ENCODE measurements around the gene CD9.
A peak's percentile ranks its signal among the peaks of the same experiment; 100 is the strongest.
"Not testable (repeated sequence)": the region's sequence is repeated elsewhere in the genome, so short reads cannot be mapped to it uniquely, and the experiment has no call there.

CD9 gene

DNA sequence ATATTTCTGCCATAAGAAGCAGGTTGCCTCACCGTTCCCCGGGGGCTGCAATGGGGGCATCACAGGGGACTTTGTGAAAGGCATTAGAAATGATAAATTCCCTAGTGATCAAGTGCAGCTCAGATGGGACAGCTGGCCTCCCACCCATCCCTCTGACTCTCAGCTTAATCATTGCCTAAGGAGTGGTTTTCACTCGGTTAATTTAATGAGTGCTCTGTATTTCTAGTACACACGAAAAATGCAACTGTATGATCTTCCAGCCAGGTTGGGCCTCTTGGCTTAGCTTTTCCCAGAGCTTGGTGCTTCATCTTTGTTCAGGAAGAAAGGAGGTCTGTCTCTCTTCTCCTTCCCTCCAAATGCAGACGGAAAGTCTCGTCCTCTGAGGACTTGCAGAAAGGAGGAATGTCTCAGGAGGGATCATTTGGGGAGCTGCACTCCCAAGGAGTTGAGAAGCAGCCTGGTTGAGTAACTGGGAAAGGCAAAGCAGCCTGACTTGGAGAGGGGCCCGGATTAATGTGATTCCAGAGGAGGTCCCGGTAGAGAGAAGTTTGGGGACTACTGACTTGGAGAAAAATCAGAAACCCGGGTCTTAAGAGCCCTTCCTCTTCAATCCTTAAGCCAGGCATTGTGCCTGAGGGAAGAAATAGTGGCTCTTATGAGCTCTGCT is 7.2 kb downstream of the CD9 start:
- H3K27me3 ChIP-seq (ENCODE audit: control insufficient read depth in 1 of 2, insufficient read depth in 2 of 2, low read length in 2 of 2) = no peaks in the 10 kb centered on the region
- peaks cover 57 to 70% of the 10 kb centered on the region in 2 donors for H3K4me1 ChIP-seq (ENCODE audit: control insufficient read depth in 1 of 2, insufficient read depth in 2 of 2, low read length in 2 of 2)
- H3K36me3 ChIP-seq (ENCODE audit: control insufficient read depth in 1 of 2, insufficient read depth in 2 of 2, low read length in 2 of 2) = peaks cover 0 to 16% of the 10 kb centered on the region in 2 donors
- no peak overlapping the region for H3K27ac ChIP-seq (ENCODE audit: low read depth, low read length)
- no peak overlapping the region for H3K4me3 ChIP-seq (ENCODE audit: low read depth in 1 of 2, low read length in 2 of 2)
- H3K9ac ChIP-seq (ENCODE audit: low read depth in 1 of 2, low read length in 2 of 2) = no peak overlapping the region
- no peaks in the 10 kb centered on the region for H3K9me3 ChIP-seq (ENCODE audit: control insufficient read depth in 1 of 2, low read length in 2 of 2)

DNA sequence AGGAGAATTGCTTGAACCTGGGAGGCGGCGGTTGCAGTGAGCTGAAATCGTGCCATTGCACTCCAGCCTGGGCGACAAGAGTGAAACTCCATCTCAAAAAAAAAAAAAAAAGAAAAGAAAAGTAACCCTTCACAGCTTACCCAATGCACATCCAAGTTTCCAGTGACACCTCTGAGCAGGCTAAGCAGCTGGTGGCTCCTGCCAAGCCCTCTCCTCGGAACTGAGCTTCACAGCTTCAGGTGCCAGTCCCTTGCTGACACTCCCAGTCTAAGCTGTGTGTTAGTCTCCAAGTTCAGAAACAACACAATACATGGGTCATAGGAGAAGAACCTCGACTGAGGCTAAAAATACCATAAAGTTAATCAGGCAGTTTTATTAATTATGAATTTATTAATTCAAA is 7.9 kb downstream of the CD9 start:
- Histone ChIP-seq H3K27ac (ENCODE audit: low read depth, low read length) (no peak overlapping the region), H3K36me3 (ENCODE audit: control insufficient read depth in 1 of 2, insufficient read depth in 2 of 2, low read length in 2 of 2) (peaks cover 0 to 16% of the 10 kb centered on the region in 2 donors), H3K27me3 (ENCODE audit: control insufficient read depth in 1 of 2, insufficient read depth in 2 of 2, low read length in 2 of 2) (no peaks in the 10 kb centered on the region), H3K9me3 (ENCODE audit: control insufficient read depth in 1 of 2, low read length in 2 of 2) (no peaks in the 10 kb centered on the region), H3K9ac (ENCODE audit: low read depth in 1 of 2, low read length in 2 of 2) (no peak overlapping the region), H3K4me3 (ENCODE audit: low read depth in 1 of 2, low read length in 2 of 2) (no peak overlapping the region), H3K4me1 (ENCODE audit: control insufficient read depth in 1 of 2, insufficient read depth in 2 of 2, low read length in 2 of 2) (peaks cover 58 to 69% of the 10 kb centered on the region in 2 donors)

DNA sequence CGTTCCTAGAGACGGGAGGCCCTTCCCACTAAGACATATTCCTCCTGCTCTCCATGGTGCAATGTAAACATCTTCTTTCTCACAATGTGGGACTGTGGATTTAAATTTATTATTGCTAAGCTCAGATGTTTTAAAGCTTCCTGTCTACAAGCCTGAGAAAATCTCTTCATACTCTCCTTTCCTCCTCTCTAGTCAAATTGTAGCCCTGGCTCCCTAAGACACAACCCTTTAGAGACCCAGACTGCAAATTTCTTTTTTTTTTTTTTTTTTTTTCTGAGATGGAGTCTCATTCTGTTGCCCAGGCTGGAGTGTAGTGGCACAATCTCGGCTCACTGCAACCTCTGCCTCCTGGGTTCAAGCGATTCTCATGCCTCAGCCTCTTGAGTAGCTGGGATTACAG is 9.2 kb downstream of the CD9 start:
- H3K4me3 ChIP-seq (ENCODE audit: low read depth in 1 of 2, low read length in 2 of 2); H3K9ac ChIP-seq (ENCODE audit: low read depth in 1 of 2, low read length in 2 of 2); H3K27ac ChIP-seq (ENCODE audit: low read depth, low read length); H3K27me3 ChIP-seq (ENCODE audit: control insufficient read depth in 1 of 2, insufficient read depth in 2 of 2, low read length in 2 of 2); H3K9me3 ChIP-seq (ENCODE audit: control insufficient read depth in 1 of 2, low read length in 2 of 2): not testable (repeated sequence)
- Histone ChIP-seq H3K4me1 (ENCODE audit: control insufficient read depth in 1 of 2, insufficient read depth in 2 of 2, low read length in 2 of 2) (peaks cover 47 to 58% of the 10 kb centered on the region in 2 donors), H3K36me3 (ENCODE audit: control insufficient read depth in 1 of 2, insufficient read depth in 2 of 2, low read length in 2 of 2) (peaks cover 0 to 21% of the 10 kb centered on the region in 2 donors)

DNA sequence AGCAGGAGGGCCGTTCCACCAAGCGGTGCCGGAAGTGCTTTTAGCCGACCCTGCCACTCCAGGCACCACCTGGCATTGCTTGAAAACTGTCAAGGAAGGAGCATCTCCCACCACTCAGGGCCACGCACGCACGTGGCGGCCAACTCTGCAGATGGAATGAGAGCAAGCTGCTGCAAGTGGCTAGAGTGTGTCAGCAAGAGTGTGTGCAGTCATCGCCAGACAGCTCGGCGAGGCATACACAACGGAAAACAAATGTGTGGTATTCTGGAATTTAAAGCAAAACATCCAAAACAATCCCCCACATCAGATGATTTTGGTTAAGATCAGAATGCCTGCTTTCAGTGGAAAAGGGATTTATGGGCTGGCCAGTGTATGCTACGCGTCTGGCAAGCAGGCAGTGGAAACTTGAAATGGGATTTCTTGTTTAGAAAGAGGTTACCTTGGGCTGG is 11.2 kb downstream of the CD9 start:
- H3K9ac ChIP-seq (ENCODE audit: low read depth in 1 of 2, low read length in 2 of 2) = no peak overlapping the region
- H3K27me3 ChIP-seq (ENCODE audit: control insufficient read depth in 1 of 2, insufficient read depth in 2 of 2, low read length in 2 of 2) = no peaks in the 10 kb centered on the region
- no peak overlapping the region for H3K27ac ChIP-seq (ENCODE audit: low read depth, low read length)
- no peak overlapping the region for H3K4me3 ChIP-seq (ENCODE audit: low read depth in 1 of 2, low read length in 2 of 2)
- H3K9me3 ChIP-seq (ENCODE audit: control insufficient read depth in 1 of 2, low read length in 2 of 2) = no peaks in the 10 kb centered on the region
- H3K4me1 ChIP-seq (ENCODE audit: control insufficient read depth in 1 of 2, insufficient read depth in 2 of 2, low read length in 2 of 2) = peaks cover 51 to 62% of the 10 kb centered on the region in 2 donors
- peaks cover 0 to 21% of the 10 kb centered on the region in 2 donors for H3K36me3 ChIP-seq (ENCODE audit: control insufficient read depth in 1 of 2, insufficient read depth in 2 of 2, low read length in 2 of 2)

DNA sequence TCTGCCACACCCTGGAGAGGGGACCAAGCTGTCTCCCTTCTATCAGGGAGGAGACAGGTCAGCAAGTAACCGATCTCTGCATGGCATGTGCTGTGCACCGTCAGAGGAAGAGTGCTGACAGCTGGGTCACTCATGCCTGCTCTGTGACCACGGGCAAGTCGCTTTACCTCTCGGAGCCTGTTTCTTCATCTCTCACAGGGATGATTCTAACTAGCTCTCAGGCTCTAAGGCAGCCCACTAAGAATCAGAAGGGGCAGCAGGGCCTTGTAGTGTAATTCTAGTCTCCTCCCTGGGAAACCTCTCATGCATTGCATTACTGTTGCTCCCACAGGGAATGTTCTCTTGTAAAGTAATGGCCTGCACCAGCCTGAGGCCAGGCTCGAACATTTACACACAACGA is 11.9 kb downstream of the CD9 start:
- Histone ChIP-seq H3K36me3 (ENCODE audit: control insufficient read depth in 1 of 2, insufficient read depth in 2 of 2, low read length in 2 of 2) (peaks cover 0 to 21% of the 10 kb centered on the region in 2 donors), H3K4me1 (ENCODE audit: control insufficient read depth in 1 of 2, insufficient read depth in 2 of 2, low read length in 2 of 2) (peaks cover 54 to 64% of the 10 kb centered on the region in 2 donors), H3K9ac (ENCODE audit: low read depth in 1 of 2, low read length in 2 of 2) (peak overlapping the region in 1 of 2 donors; percentile 4), H3K27me3 (ENCODE audit: control insufficient read depth in 1 of 2, insufficient read depth in 2 of 2, low read length in 2 of 2) (no peaks in the 10 kb centered on the region), H3K9me3 (ENCODE audit: control insufficient read depth in 1 of 2, low read length in 2 of 2) (no peaks in the 10 kb centered on the region), H3K27ac (ENCODE audit: low read depth, low read length) (no peak overlapping the region), H3K4me3 (ENCODE audit: low read depth in 1 of 2, low read length in 2 of 2) (no peak overlapping the region)

DNA sequence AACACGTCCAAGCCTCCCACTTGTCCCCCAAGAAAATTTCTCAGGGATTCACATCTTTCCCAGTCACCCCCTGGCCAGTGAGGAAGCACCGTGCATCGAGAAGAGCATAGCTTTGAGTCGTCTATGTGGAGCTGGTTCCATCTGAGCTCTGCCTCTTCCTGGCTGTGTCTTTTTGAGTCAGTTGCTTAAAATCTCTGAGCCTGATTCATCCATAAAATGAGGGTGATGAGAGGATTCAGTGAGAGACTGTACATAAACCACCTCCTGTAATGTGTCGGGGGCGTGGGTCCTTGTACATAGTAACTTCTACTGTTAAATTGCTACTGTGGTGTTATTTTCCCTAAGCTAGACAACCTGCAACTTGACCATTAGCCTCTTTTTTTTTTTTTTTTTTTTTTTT is 13.8 kb downstream of the CD9 start:
- Histone ChIP-seq H3K27me3 (ENCODE audit: control insufficient read depth in 1 of 2, insufficient read depth in 2 of 2, low read length in 2 of 2) (no peaks in the 10 kb centered on the region), H3K9ac (ENCODE audit: low read depth in 1 of 2, low read length in 2 of 2) (no peak overlapping the region), H3K4me3 (ENCODE audit: low read depth in 1 of 2, low read length in 2 of 2) (no peak overlapping the region), H3K27ac (ENCODE audit: low read depth, low read length) (no peak overlapping the region), H3K4me1 (ENCODE audit: control insufficient read depth in 1 of 2, insufficient read depth in 2 of 2, low read length in 2 of 2) (peaks cover 53 to 58% of the 10 kb centered on the region in 2 donors), H3K36me3 (ENCODE audit: control insufficient read depth in 1 of 2, insufficient read depth in 2 of 2, low read length in 2 of 2) (peaks cover 0 to 18% of the 10 kb centered on the region in 2 donors), H3K9me3 (ENCODE audit: control insufficient read depth in 1 of 2, low read length in 2 of 2) (no peaks in the 10 kb centered on the region)

DNA sequence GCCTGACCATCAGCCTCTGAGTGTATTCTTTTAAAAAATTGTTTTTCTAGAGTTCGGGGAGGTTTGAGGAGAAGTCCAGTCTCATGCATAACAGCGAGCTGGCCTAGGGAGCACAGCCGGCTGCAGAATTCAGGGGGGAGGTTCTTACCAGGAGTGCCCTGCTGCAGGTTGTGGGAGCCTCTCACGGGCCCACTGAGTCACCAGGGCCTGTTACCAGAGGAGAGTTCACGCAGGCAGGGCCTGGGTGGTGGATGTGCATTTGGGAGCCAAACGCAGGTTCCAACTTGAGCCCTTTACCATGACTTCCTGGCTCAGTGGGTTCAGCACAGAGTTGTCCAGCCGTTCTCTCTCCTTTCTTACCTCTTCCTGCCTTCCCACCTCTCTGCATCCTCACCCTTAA is 14.4 kb downstream of the CD9 start:
- H3K36me3 ChIP-seq (ENCODE audit: control insufficient read depth in 1 of 2, insufficient read depth in 2 of 2, low read length in 2 of 2) = peaks cover 0 to 14% of the 10 kb centered on the region in 2 donors
- H3K4me3 ChIP-seq (ENCODE audit: low read depth in 1 of 2, low read length in 2 of 2) = no peak overlapping the region
- H3K9ac ChIP-seq (ENCODE audit: low read depth in 1 of 2, low read length in 2 of 2) = peak overlapping the region; percentile 28 to 47
- peak overlapping the region; percentile 53 for H3K27ac ChIP-seq (ENCODE audit: low read depth, low read length)
- peaks cover 53 to 55% of the 10 kb centered on the region in 2 donors for H3K4me1 ChIP-seq (ENCODE audit: control insufficient read depth in 1 of 2, insufficient read depth in 2 of 2, low read length in 2 of 2)
- no peaks in the 10 kb centered on the region for H3K9me3 ChIP-seq (ENCODE audit: control insufficient read depth in 1 of 2, low read length in 2 of 2)
- no peaks in the 10 kb centered on the region for H3K27me3 ChIP-seq (ENCODE audit: control insufficient read depth in 1 of 2, insufficient read depth in 2 of 2, low read length in 2 of 2)

- H3K4me3 ChIP-seq (ENCODE audit: low read depth in 1 of 2, low read length in 2 of 2) = no peak overlapping the region
- H3K27me3 ChIP-seq (ENCODE audit: control insufficient read depth in 1 of 2, insufficient read depth in 2 of 2, low read length in 2 of 2) = no peaks in the 10 kb centered on the region
- peak overlapping the region; percentile 53 for H3K27ac ChIP-seq (ENCODE audit: low read depth, low read length)
- no peaks in the 10 kb centered on the region for H3K9me3 ChIP-seq (ENCODE audit: control insufficient read depth in 1 of 2, low read length in 2 of 2)
- H3K36me3 ChIP-seq (ENCODE audit: control insufficient read depth in 1 of 2, insufficient read depth in 2 of 2, low read length in 2 of 2) = peaks cover 5 to 20% of the 10 kb centered on the region in 2 donors
- peaks cover 49 to 56% of the 10 kb centered on the region in 2 donors for H3K4me1 ChIP-seq (ENCODE audit: control insufficient read depth in 1 of 2, insufficient read depth in 2 of 2, low read length in 2 of 2)
- peak overlapping the region; percentile 28 to 47 for H3K9ac ChIP-seq (ENCODE audit: low read depth in 1 of 2, low read length in 2 of 2)
Measured at GRCh38 chr12:6215120-6215807, 15.1 kb downstream of the CD9 start.

DNA sequence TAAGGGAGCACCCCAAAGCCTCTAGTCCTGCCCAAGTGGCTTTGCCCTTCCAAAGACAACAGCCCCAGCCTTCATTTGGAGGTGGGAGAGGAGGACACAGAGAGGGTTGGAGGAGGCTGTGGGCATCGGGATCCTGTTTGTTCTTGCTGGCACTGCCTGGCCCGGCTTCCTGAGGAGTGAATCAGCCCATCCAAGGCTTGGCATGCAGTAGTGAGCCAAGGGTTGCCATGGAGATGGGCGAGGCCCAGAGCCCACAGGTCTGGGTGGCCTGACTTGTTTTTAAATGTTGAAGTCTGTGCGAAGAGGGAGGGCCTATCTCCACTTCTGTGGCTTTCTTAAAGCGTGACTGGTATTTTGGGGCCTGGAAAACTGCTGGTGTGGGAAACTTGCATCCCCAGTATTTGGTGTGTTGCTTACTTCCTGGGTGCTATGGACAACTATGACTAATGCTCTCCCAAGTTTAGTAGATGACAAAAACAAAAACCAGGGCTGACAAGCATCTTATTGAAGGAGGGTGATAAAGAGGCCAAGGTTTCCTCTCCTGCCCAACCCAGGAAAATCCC is 15.8 kb downstream of the CD9 start:
- H3K9me3 ChIP-seq (ENCODE audit: control insufficient read depth in 1 of 2, low read length in 2 of 2) = no peaks in the 10 kb centered on the region
- peak overlapping the region; percentile 9 to 28 for H3K9ac ChIP-seq (ENCODE audit: low read depth in 1 of 2, low read length in 2 of 2)
- H3K27ac ChIP-seq (ENCODE audit: low read depth, low read length) = peak overlapping the region; percentile 77
- no peaks in the 10 kb centered on the region for H3K27me3 ChIP-seq (ENCODE audit: control insufficient read depth in 1 of 2, insufficient read depth in 2 of 2, low read length in 2 of 2)
- H3K36me3 ChIP-seq (ENCODE audit: control insufficient read depth in 1 of 2, insufficient read depth in 2 of 2, low read length in 2 of 2) = peaks cover 5 to 20% of the 10 kb centered on the region in 2 donors
- no peak overlapping the region for H3K4me3 ChIP-seq (ENCODE audit: low read depth in 1 of 2, low read length in 2 of 2)
- H3K4me1 ChIP-seq (ENCODE audit: control insufficient read depth in 1 of 2, insufficient read depth in 2 of 2, low read length in 2 of 2) = peaks cover 44 to 55% of the 10 kb centered on the region in 2 donors

GRCh38 chr12:6216581-6216980 is 16.4 kb downstream of the CD9 start:
- peak overlapping the region; percentile 77 for H3K27ac ChIP-seq (ENCODE audit: low read depth, low read length)
- peaks cover 5 to 15% of the 10 kb centered on the region in 2 donors for H3K36me3 ChIP-seq (ENCODE audit: control insufficient read depth in 1 of 2, insufficient read depth in 2 of 2, low read length in 2 of 2)
- peaks cover 43 to 58% of the 10 kb centered on the region in 2 donors for H3K4me1 ChIP-seq (ENCODE audit: control insufficient read depth in 1 of 2, insufficient read depth in 2 of 2, low read length in 2 of 2)
- H3K4me3 ChIP-seq (ENCODE audit: low read depth in 1 of 2, low read length in 2 of 2) = no peak overlapping the region
- no peaks in the 10 kb centered on the region for H3K27me3 ChIP-seq (ENCODE audit: control insufficient read depth in 1 of 2, insufficient read depth in 2 of 2, low read length in 2 of 2)
- peak overlapping the region; percentile 9 to 22 for H3K9ac ChIP-seq (ENCODE audit: low read depth in 1 of 2, low read length in 2 of 2)
- H3K9me3 ChIP-seq (ENCODE audit: control insufficient read depth in 1 of 2, low read length in 2 of 2) = no peaks in the 10 kb centered on the region

Data from duodenal mucosa (tissue), 2 donors.